Right renal cortex interstitium (tissue), 3 donors: ENCODE data around the gene AQP6. TPM values are rescaled to one million over a fixed set of nuclear protein-coding genes. Genes with fewer than 3 reads are reported as not detected.

Source experiments
- DNase-seq, 3 donors: peaks; one replicate each; pipeline ENCODE4 v3.0.0-alpha.2; 2013; ENCODE audit warnings: low read depth in 3 of 3, low spot score in 2 of 3
- polyA plus RNA-seq, 3 donors: library from polyadenylated mRNA; unstranded; fragments of 120-200 nt; gene quantifications; one replicate each; pipeline ENCODE4 v1.2.1, GENCODE V29; 2013; ENCODE audit not compliant: insufficient read length in 3 of 3

AQP6 gene
- polyA plus RNA-seq, 3 donors = 16.1 to 19.3 (median 18.4) TPM

- DNase-seq = no peak
These were observed 4.9 kb upstream of the AQP6 start for GRCh38 chr12:49967777-49968250.

- DNase-seq = no peak
These were observed 4.3 kb upstream of the AQP6 start for GRCh38 chr12:49968471-49968870.

- no peak for DNase-seq
These were observed 3.7 kb upstream of the AQP6 start for GRCh38 chr12:49969027-49969426.

GRCh38 chr12:49969651-49970429 is 2.9 kb upstream of the AQP6 start:
- no peak for DNase-seq

- DNase-seq = no peak
These were observed 2.1 kb upstream of the AQP6 start for GRCh38 chr12:49970658-49971057.

GRCh38 chr12:49971141-49971540 is 1.6 kb upstream of the AQP6 start:
- DNase-seq = no peak

GRCh38 chr12:49972129-49972528 is 618 bp upstream of the AQP6 start:
- no peak for DNase-seq

GRCh38 chr12:49973361-49973830 is 649 bp downstream of the AQP6 start:
- DNase-seq = no peak

GRCh38 chr12:49974231-49974675 is 1.5 kb downstream of the AQP6 start:
- no peak for DNase-seq

- DNase-seq = no peak
These were observed 2.0 kb downstream of the AQP6 start for GRCh38 chr12:49974677-49975317.

GRCh38 chr12:49975318-49975761 is 2.6 kb downstream of the AQP6 start:
- DNase-seq = no peak

GRCh38 chr12:49976557-49976956 is 3.8 kb downstream of the AQP6 start:
- no peak for DNase-seq

GRCh38 chr12:49978125-49978524 is 5.4 kb downstream of the AQP6 start:
- DNase-seq = no peak

GRCh38 chr12:49979016-49979586 is 6.4 kb downstream of the AQP6 start:
- no peak for DNase-seq

- DNase-seq = no peak
These were observed 7.0 kb downstream of the AQP6 start for GRCh38 chr12:49979791-49980190.

- DNase-seq = no peak
These were observed 8.0 kb downstream of the AQP6 start for GRCh38 chr12:49980501-49981349.

- no peak for DNase-seq
These were observed 9.7 kb downstream of the AQP6 start for GRCh38 chr12:49982246-49983087.

GRCh38 chr12:49983892-49984291 is 11.1 kb downstream of the AQP6 start:
- peak in 2 of 3 donors; percentile 45 to 61 for DNase-seq

GRCh38 chr12:49984476-49985359 is 12.0 kb downstream of the AQP6 start:
- DNase-seq = no peak
